HEK293T (cell line): ENCODE data around the gene UBR3.

ENCODE experiments used
- ARNT ChIP-seq: fragments of 450-650 bp; IDR thresholded peaks from 2 replicates; pipeline ENCODE4 v1.6.1; 2017; ENCODE audit warnings: mild to moderate bottlenecking
- BHLHE40 ChIP-seq: fragments of 450-650 bp; IDR thresholded peaks from 2 replicates; pipeline ENCODE4 v1.6.1; 2016; ENCODE audit warnings: mild to moderate bottlenecking, moderate library complexity, borderline replicate concordance
- ELF4 ChIP-seq: fragments of 450-650 bp; IDR thresholded peaks from 2 replicates; pipeline ENCODE4 v1.6.1; 2017; ENCODE audit warnings: antibody characterized with exemption
- FOXM1 ChIP-seq: fragments of 450-650 bp; IDR thresholded peaks from 2 replicates; pipeline ENCODE4 v1.6.1; 2017; ENCODE audit warnings: mild to moderate bottlenecking, borderline replicate concordance
- LEF1 ChIP-seq: fragments of 450-650 bp; IDR thresholded peaks from 2 replicates; pipeline ENCODE4 v1.6.1; 2017; ENCODE audit warnings: mild to moderate bottlenecking, borderline replicate concordance
- PKNOX1 ChIP-seq: fragments of 450-650 bp; IDR thresholded peaks from 2 replicates; pipeline ENCODE4 v1.6.1; 2016
- SP1 ChIP-seq: fragments of 450-650 bp; IDR thresholded peaks from 2 replicates; pipeline ENCODE4 v1.6.1; 2017
- SUZ12 ChIP-seq: fragments of 450-650 bp; IDR thresholded peaks from 2 replicates; pipeline ENCODE4 v1.6.1; 2016; ENCODE audit warnings: mild to moderate bottlenecking
- TARDBP ChIP-seq: fragments of 450-650 bp; IDR thresholded peaks from 2 replicates; pipeline ENCODE4 v1.6.1; 2016

- no peak for TF ChIP-seq SP1
- TF ChIP-seq BHLHE40 = no peak
- TF ChIP-seq LEF1 = no peak
- no peak for TF ChIP-seq PKNOX1
- TF ChIP-seq FOXM1 = no peak
- TF ChIP-seq SUZ12 = no peak
- TF ChIP-seq ELF4 = no peak
- no peak for TF ChIP-seq TARDBP
- no peak for TF ChIP-seq ARNT
Observed at GRCh38 chr2:169968743-169969142, 141.5 kb downstream of the UBR3 start.
